ENCODE results near the gene VDAC1.
"Not testable (repeated sequence)": the region's sequence is repeated elsewhere in the genome, so short reads cannot be mapped to it uniquely, and the experiment has no call there.

VDAC1 gene

DNA sequence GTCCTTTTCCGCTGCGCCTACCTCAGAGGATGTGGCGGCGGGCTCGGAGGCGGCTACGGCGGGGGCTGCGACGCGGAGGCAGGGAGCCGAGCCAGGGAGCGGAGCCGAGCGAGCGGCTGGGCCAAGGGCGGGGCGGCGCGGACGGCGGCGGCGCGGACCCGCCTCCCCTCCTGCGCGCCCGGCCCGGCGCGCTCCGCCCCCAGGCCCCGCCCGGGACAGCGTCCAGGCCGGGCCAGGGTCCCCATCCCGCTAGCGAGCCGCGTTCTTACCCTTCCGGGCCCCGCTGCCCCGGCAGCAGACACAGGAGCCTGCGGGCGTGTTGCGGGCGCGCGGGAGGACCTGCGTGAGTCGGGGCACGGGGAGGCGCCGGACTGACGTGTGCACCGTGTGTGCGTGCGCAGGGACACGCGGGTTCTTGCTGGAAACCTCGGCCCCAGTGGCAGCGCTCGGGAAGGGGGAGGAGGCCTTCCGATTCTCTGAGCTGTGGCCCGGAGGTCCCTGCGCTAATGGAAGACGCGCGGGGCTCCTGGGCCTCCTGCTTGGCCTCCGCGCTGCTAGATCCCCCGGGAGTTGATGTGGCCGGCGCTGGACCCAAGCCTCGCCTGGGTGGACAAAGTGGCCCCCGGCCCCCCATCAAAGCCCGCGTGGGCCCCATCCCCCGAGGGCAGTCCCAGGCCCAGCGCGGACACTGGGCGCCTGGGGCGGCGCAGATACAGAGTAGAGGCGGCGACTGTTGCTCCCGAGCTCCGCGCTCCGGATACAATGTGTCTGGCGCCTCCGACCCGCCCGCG is at the start of gene VDAC1:
TSS of gene VDAC1 (minus strand) at position 350 of the 791 bp plus-strand sequence. CDS start 11,963 bp downstream, outside the sequence.
- DNase-seq (ENCODE audit: low read depth): peak; percentile 49

GRCh38 chr5:134053840-134054338 is 49.1 kb upstream of the VDAC1 start:
- DNase-seq (ENCODE audit: low read depth): no peak

GRCh38 chr5:134053314-134053839 is 48.6 kb upstream of the VDAC1 start:
- DNase-seq (ENCODE audit: low read depth): no peak

GRCh38 chr5:134051305-134051704 is 46.5 kb upstream of the VDAC1 start:
- DNase-seq (ENCODE audit: low read depth): no peak

- no peak for DNase-seq (ENCODE audit: low read depth)
Measured at GRCh38 chr5:134048864-134049263, 44.1 kb upstream of the VDAC1 start.

GRCh38 chr5:134047687-134048056 is 42.9 kb upstream of the VDAC1 start:
- no peak for DNase-seq (ENCODE audit: low read depth)

DNA sequence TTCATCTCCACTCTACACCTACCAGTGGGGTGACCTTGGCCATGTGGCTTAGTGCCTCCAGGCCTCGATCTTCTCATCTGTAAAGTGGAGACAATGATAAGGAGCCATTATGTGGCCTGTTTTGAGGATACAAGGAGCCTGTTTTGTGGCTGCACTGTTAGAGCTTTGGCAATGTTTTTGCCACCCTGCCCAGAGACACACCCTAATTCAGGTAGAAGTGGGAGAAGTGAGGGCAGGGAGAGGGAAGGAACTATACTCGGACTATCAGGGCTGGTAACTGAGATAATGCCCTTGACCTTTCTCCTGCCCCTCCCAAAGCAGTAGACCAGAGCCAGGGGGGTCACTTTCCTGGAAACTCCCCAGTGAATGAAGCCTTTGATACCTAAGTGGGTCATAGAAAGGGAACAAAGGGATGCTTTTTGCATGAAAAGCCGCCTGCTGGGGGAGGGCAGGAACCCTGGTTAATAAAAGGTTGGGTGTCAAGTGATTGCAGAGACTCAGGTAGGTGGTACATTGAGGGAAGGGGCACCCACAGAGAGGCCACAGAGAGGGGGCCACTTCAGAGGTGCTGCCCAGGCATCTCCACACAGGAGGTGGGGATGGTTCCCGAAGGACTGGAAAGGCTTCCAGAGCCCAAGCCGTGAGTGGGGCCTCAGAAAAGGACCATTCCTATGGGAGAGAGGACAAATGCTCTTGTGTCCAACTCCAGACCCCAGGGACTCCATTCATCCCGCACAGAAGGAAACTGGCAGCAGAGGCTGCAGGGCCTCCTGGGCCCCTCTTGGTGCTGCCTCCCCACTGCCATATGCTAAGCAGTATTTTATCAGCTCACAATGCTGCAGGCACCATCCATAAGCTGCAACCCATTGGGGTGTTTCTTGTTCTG is 42.3 kb upstream of the VDAC1 start:
- DNase-seq (ENCODE audit: low read depth): no peak

DNA sequence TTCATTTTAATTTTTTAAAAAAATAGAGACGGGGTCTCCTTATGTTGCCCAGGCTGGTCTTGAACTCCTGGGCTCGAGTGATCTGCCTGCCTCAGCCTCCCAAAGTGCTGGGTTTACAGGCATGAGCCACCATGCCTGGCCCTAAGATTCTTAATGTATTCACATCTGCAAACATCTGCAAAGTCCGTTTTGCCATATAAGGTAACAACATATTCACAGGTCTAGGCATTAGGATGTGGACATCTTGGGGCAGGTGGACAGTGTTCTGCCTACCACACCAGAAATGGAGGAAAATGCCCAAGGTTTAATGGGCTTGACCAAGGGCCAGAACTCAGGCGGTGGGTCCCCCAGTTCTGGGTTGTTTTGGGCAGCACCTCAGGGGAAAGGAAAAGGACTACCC is 41.6 kb upstream of the VDAC1 start:
- no peak for DNase-seq (ENCODE audit: low read depth)

- DNase-seq (ENCODE audit: low read depth): no peak
Measured at GRCh38 chr5:134043793-134044792, 39.3 kb upstream of the VDAC1 start.

DNA sequence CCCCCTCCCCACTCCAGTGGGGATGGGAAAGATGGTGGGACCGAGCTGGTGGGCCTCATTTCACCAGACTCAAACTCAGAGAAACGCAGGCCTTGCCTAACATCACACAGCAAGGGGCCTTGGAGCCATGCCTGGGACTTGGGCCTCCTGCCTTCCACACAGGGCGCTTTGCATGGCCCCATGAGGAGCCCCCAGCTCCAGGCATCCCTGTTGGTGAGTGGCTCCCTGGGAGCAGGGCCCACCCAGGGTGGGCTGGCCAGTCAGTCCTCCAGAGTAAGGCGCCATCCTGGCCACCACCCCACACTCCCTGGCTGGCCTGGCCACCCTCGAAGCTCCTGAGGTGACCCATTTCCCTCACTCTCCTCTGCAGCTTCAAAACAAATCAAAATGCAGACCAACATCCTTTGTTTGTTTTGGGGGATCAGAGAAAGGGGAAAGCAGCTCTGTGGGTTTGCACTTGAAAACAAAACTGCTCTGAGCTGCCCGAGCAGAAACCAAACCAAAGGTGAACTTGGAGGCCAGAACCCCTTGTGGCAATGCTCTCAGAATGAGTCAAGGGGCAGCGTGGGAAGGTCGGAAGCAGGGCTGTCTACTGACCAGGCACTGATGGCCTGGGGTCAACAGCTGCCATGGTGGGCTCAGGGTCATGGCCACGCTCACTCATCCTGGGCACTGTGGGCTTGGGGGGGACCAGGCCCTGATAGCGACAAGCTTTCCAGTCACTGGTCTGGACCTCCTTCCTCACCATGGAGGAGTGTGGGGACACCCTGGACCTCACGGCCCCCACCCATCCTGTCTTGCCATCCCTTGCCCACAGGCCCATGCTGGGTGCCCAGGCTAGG is 37.0 kb upstream of the VDAC1 start:
- no peak for DNase-seq (ENCODE audit: low read depth)

- DNase-seq (ENCODE audit: low read depth): no peak
Measured at GRCh38 chr5:134038138-134038537, 33.4 kb upstream of the VDAC1 start.

GRCh38 chr5:134037160-134037559 is 32.4 kb upstream of the VDAC1 start:
- no peak for DNase-seq (ENCODE audit: low read depth)

DNA sequence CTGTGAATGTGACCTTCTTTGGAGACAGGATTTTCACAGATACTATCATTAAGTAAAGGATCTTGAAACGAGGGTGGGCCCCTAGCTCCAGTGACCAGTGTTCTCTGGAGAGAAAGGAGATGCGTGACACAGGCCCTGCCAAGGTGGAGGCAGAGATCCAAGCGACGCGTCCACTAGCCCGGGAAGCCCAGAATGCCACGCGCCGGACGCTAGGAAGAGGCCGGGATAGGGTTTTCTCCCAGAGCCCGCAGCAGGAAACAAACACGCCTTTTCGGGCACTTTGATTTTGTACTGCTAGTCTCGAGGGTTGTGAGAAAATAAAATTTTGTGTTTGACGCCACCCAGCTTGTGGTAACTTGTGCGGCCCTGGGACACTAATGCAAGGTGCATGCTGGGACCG is 29.6 kb upstream of the VDAC1 start:
- no peak for DNase-seq (ENCODE audit: low read depth)

DNA sequence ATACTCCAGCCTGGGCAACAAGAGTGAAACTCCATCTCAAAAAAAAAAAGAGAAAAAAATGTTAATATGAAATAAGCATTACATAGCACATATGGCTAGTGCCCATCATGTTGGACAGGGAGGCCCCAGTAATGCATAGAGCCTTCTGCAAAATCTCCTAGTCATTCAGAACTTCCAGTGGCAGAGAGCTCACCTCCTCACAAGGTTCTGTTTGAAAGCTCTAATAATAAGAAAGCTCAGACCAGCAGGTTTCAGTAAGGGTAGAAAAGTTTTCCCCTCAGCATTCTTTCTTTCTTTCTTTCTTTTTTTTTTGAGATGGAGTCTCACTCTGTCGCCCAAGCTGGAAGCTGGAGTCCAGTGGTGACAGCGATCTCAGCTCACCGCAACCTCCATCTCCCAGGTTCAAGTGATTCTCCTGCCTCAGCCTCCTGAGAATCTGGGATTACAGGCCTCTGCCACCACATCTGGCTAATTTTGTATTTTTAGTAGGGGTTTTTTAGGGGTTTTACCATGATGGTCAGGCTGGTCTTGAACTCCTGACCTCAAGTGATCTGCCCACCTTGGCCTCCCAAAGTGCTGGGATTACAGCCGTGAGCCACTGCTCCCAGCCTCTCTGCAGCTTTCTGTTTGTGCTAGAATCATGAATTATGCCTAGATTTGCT is 25.7 kb upstream of the VDAC1 start:
- DNase-seq (ENCODE audit: low read depth): not testable (repeated sequence)

- DNase-seq (ENCODE audit: low read depth): no peak
Measured at GRCh38 chr5:134029156-134029555, 24.4 kb upstream of the VDAC1 start.

- no peak for DNase-seq (ENCODE audit: low read depth)
Measured at GRCh38 chr5:134028496-134028895, 23.7 kb upstream of the VDAC1 start.

DNA sequence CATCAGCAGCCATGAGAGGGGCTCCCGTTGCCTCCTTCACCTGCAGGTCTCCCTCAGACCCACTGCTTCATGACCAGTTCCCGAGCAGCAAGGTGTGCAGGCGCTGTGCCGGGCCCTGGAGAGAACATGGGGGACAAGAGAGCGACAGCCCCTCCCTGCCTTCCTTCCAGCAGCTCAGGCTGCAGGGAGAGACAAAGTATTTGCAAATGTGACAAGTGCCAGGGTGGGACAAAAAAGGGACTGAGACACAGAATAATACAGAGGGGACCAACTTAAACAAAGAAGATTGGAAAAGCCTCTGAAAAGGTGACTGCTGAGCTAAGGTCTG is 22.5 kb upstream of the VDAC1 start:
- no peak for DNase-seq (ENCODE audit: low read depth)

DNA sequence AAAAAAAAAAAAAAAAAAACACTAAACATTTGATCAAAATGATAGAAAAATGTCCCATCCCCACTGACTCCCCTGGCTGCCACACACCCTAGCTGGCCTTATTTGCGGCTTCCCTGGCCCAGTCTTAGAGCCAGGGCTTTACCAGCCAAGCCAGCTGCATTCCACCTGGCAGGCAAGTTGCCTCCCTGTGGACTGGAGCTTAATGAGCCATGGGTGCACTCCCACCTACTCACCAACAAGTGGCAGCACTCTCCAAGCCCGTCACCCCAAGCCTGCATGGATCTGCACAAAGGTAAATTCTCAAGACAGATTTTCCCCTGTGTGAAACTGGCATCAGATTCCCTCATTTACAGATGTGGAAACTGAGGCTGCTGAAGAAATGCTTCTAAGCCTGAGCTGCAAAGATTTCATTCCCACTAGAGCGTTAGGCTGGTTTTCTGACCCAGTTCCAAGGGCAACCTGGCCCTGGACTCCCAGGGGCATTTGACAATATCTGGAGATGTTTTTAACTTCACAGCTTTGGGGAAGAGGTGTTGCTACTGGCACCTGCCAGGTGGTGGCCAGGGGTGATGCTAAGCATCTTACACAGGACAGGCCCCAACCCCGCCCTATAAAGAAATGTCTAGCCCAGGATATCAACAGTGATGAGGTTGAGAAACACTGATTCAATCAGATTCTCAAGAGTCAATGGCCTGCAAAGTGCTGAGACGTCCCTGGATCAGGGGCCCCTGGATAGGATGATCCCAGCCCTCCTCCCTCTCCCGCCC is 21.9 kb upstream of the VDAC1 start:
- peak; percentile 42 for DNase-seq (ENCODE audit: low read depth)

DNA sequence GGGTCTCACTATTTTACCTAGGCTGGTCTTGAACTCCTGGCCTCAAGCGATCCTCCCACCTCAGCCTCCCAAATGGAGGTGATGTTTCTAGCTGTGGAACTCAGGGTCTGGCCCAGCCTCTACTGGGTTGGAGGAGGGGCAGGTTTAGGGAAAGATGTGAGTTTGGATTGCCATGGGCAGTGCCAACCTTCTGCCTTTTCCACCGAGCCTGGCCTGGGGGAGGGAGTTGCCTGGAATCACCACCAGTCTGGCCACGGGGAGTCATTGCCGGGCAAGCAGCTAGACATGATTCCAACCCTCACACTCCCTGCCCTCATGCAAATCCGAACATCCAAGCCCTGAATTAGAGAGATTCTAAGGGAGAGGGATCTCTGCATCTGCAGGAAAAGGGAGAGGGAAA is 21.0 kb upstream of the VDAC1 start:
- no peak for DNase-seq (ENCODE audit: low read depth)

Data from fibroblast of the conjunctiva (primary cell).